ENCODE results near the gene GREB1L.

The GREB1L gene

GRCh38 chr18:21479721-21480120 lies 237.7 kb downstream of the GREB1L start:
- no peak for DNase-seq (ENCODE audit: low read depth in 2 of 3, low spot score in 1 of 3)

- no peak for DNase-seq (ENCODE audit: low read depth in 2 of 3, low spot score in 1 of 3)
Observed at GRCh38 chr18:21481739-21482138, 239.7 kb downstream of the GREB1L start.

GRCh38 chr18:21483051-21483450 lies 241.0 kb downstream of the GREB1L start:
- no peak for DNase-seq (ENCODE audit: low read depth in 2 of 3, low spot score in 1 of 3)

GRCh38 chr18:21484851-21485636 lies 243.0 kb downstream of the GREB1L start:
- DNase-seq (ENCODE audit: low read depth in 2 of 3, low spot score in 1 of 3), result no peak

- DNase-seq (ENCODE audit: low read depth in 2 of 3, low spot score in 1 of 3), result no peak
Observed at GRCh38 chr18:21486905-21487437, 244.9 kb downstream of the GREB1L start.

- DNase-seq (ENCODE audit: low read depth in 2 of 3, low spot score in 1 of 3), result peak in 2 of 3 donors; percentile 17 to 41
Observed at GRCh38 chr18:21489119-21489750, 247.2 kb downstream of the GREB1L start.

GRCh38 chr18:21489919-21490495 lies 248.0 kb downstream of the GREB1L start:
- no peak for DNase-seq (ENCODE audit: low read depth in 2 of 3, low spot score in 1 of 3)

GRCh38 chr18:21490748-21491147 lies 248.7 kb downstream of the GREB1L start:
- no peak for DNase-seq (ENCODE audit: low read depth in 2 of 3, low spot score in 1 of 3)

GRCh38 chr18:21496277-21496835 lies 254.3 kb downstream of the GREB1L start:
- DNase-seq (ENCODE audit: low read depth in 2 of 3, low spot score in 1 of 3), result no peak

GRCh38 chr18:21499997-21500396 lies 258.0 kb downstream of the GREB1L start:
- DNase-seq (ENCODE audit: low read depth in 2 of 3, low spot score in 1 of 3), result no peak

GRCh38 chr18:21502661-21503060 lies 260.6 kb downstream of the GREB1L start:
- DNase-seq (ENCODE audit: low read depth in 2 of 3, low spot score in 1 of 3), result no peak

- DNase-seq (ENCODE audit: low read depth in 2 of 3, low spot score in 1 of 3), result no peak
Observed at GRCh38 chr18:21507913-21508701, 266.1 kb downstream of the GREB1L start.

GRCh38 chr18:21509062-21509461 lies 267.0 kb downstream of the GREB1L start:
- DNase-seq (ENCODE audit: low read depth in 2 of 3, low spot score in 1 of 3), result no peak

- DNase-seq (ENCODE audit: low read depth in 2 of 3, low spot score in 1 of 3), result no peak
Observed at GRCh38 chr18:21513292-21513691, 271.3 kb downstream of the GREB1L start.

- no peak for DNase-seq (ENCODE audit: low read depth in 2 of 3, low spot score in 1 of 3)
Observed at GRCh38 chr18:21513741-21514140, 271.7 kb downstream of the GREB1L start.

- DNase-seq (ENCODE audit: low read depth in 2 of 3, low spot score in 1 of 3), result no peak
Observed at GRCh38 chr18:21522530-21522929, 280.5 kb downstream of the GREB1L start.

GRCh38 chr18:21525916-21526315 lies 283.9 kb downstream of the GREB1L start:
- no peak for DNase-seq (ENCODE audit: low read depth in 2 of 3, low spot score in 1 of 3)

GRCh38 chr18:21526463-21526862 lies 284.4 kb downstream of the GREB1L start:
- DNase-seq (ENCODE audit: low read depth in 2 of 3, low spot score in 1 of 3), result no peak

- no peak for DNase-seq (ENCODE audit: low read depth in 2 of 3, low spot score in 1 of 3)
Observed at GRCh38 chr18:21534327-21534726, 292.3 kb downstream of the GREB1L start.

GRCh38 chr18:21538230-21538629 lies 296.2 kb downstream of the GREB1L start:
- no peak for DNase-seq (ENCODE audit: low read depth in 2 of 3, low spot score in 1 of 3)

- no peak for DNase-seq (ENCODE audit: low read depth in 2 of 3, low spot score in 1 of 3)
Observed at GRCh38 chr18:21546423-21546822, 304.4 kb downstream of the GREB1L start.
